Aortic smooth muscle cell (primary cell): Measurements from ENCODE around the gene IL1R1. TPM values are rescaled to one million over a fixed set of nuclear protein-coding genes. Genes with fewer than 3 reads are reported as not detected.

ENCODE experiments used
- total RNA-seq: library from RNA; depleted of rRNA; stranded (reverse); fragments of >200 nt; gene quantifications from 2 replicates; pipeline ENCODE4 v1.2.3, GENCODE V29; 2014

IL1R1 gene
- total RNA-seq: 49.0 and 63.5 TPM in 2 replicates

GRCh38 chr2:102141970-102142828, at the start of gene IL1R1:
Gene IL1R1 (plus strand): TSS chr2:102142746. CDS start chr2:102157725, 14,979 bp downstream.

GRCh38 chr2:102186791-102187495, 44.4 kb downstream of the IL1R1 start, which contains the start of gene IL1RL2:
Gene IL1RL2 (plus strand): TSS chr2:102187023. CDS start chr2:102187868, 845 bp downstream.

Other genes starting within 250 kb of the IL1R1 start
- gene IL1R2, start 150.8 kb upstream of the IL1R1 start, total RNA-seq: 0.66 and 0.81 TPM in 2 replicates
- 0.81 and 2.2 TPM in 2 replicates for gene IL1RL2, start 44.3 kb downstream of the IL1R1 start, total RNA-seq
- 0.62 and 1.1 TPM in 2 replicates for gene IL1RL1, start 168.8 kb downstream of the IL1R1 start, total RNA-seq
- gene IL18R1, start 213.1 kb downstream of the IL1R1 start, total RNA-seq: 0.75 and 1.5 TPM in 2 replicates